ENCODE measurements around the gene CHIC1.
"Not testable (repeated sequence)": the region's sequence is repeated elsewhere in the genome, so short reads cannot be mapped to it uniquely, and the experiment has no call there.

CHIC1 gene

GRCh38 chrX:73683236-73683859 lies 120.4 kb downstream of the CHIC1 start:
- peak in 2 of 42 donors; percentile 15 to 35 for DNase-seq
- intact Hi-C loops (cut with DNase I) = no loop called here

DNA sequence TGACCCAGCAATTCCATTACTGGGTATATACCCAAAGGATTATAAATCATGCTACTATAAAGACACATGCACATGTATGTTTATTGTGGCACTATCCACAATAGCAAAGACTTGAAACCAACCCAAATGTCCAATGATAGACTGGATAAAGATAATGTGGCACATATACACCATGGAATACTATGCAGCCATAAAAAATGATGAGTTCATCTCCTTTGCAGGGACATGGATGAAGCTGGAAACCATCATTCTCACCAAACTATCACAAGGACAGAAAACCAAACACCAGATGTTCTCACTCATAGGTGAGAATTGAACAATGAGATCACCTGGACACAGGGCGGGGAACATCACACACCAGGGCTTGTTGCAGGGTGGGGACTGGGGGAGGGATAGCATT lies 144.0 kb downstream of the CHIC1 start:
- intact Hi-C loops (cut with DNase I); DNase-seq: not testable (repeated sequence)

GRCh38 chrX:73728602-73729001 lies 165.6 kb downstream of the CHIC1 start:
- intact Hi-C loops (cut with DNase I) = no loop called here
- peak in 3 of 42 donors; percentile 0 to 33 (median 17) for DNase-seq

Data from head of caudate nucleus (tissue), 42 donors.